ENCODE data around the gene CAMSAP1.

- TF ChIP-seq POLR2A (IDR thresholded peaks at IDR 0.05) (no peak), CTCF (IDR thresholded peaks at IDR 0.05) (no peak)
These were observed 86.2 kb downstream of the CAMSAP1 start for GRCh38 chr9:135821116-135821515.
